Kidney epithelial cell (primary cell): ENCODE measurements around the gene PATJ. TPM values are rescaled to one million over a fixed set of nuclear protein-coding genes. Genes with fewer than 3 reads are reported as not detected.
"Not testable (repeated sequence)": the region's sequence is repeated elsewhere in the genome, so short reads cannot be mapped to it uniquely, and the experiment has no call there.

Source experiments
- DNase-seq: peaks from one replicate; pipeline ENCODE4 v3.0.0-alpha.2; 2010; ENCODE audit warnings: low read depth
- H3K27me3 ChIP-seq: 2 replicates; pipeline ENCODE4 v1.6.0; 2011; ENCODE audit warnings: low read length; ENCODE audit not compliant: control insufficient read depth, insufficient read depth
- H3K36me3 ChIP-seq: 2 replicates; pipeline ENCODE4 v1.5.1; 2011; ENCODE audit warnings: low read length; ENCODE audit not compliant: control insufficient read depth, insufficient read depth
- H3K4me3 ChIP-seq: 2 replicates; pipeline ENCODE4 v1.5.1; 2011; ENCODE audit warnings: low read depth, mild to moderate bottlenecking, control low read depth, low read length
- total RNA-seq: library from RNA; depleted of rRNA; stranded (reverse); fragments of >200 nt; gene quantifications from 2 replicates; pipeline ENCODE4 v1.2.3, GENCODE V29; 2015
- TF ChIP-seq, protein P1 (sequence below): IDR thresholded peaks from 2 replicates; pipeline ENCODE4 v1.5.1; 2011; ENCODE audit warnings: mild to moderate bottlenecking, moderate library complexity, low read length, control low read depth, inconsistent platforms; ENCODE audit not compliant: insufficient read depth, poor library complexity, severe bottlenecking

The PATJ gene
- total RNA-seq, 1 donor from 2014 or later, result 27.1 TPM

DNA sequence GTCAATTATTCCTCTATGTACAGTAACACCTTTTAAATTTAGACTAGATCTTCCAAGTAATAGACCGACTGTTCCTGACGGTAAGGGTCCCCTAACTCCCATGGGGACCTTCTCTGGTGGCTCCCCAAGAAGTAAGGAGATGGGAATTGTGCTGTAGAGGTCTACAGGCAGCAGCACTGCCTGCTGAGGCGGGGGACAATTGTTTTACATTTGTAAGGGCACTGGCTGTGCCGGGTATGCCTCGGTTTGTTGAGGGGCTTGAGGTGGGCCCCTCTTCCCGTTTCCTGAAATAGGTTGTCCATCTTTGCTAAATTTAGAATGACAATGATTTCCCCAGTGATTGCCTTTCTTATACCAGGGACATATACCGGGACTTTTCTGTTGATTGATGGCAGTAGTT is 439.3 kb downstream of the PATJ start:
- Histone ChIP-seq H3K4me3 (no peak overlapping the region), H3K27me3 (no peaks in the 10 kb centered on the region), H3K36me3 (no peaks in the 10 kb centered on the region)
- DNase-seq, result no peak
- TF ChIP-seq, protein P1, sequence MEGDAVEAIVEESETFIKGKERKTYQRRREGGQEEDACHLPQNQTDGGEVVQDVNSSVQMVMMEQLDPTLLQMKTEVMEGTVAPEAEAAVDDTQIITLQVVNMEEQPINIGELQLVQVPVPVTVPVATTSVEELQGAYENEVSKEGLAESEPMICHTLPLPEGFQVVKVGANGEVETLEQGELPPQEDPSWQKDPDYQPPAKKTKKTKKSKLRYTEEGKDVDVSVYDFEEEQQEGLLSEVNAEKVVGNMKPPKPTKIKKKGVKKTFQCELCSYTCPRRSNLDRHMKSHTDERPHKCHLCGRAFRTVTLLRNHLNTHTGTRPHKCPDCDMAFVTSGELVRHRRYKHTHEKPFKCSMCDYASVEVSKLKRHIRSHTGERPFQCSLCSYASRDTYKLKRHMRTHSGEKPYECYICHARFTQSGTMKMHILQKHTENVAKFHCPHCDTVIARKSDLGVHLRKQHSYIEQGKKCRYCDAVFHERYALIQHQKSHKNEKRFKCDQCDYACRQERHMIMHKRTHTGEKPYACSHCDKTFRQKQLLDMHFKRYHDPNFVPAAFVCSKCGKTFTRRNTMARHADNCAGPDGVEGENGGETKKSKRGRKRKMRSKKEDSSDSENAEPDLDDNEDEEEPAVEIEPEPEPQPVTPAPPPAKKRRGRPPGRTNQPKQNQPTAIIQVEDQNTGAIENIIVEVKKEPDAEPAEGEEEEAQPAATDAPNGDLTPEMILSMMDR, result no peak

- H3K4me3 ChIP-seq, DNase-seq, H3K27me3 ChIP-seq, H3K36me3 ChIP-seq: not testable (repeated sequence)
Measured at GRCh38 chr1:62182157-62182556, 439.9 kb downstream of the PATJ start.

- not testable (repeated sequence) for H3K36me3 ChIP-seq, H3K27me3 ChIP-seq, DNase-seq, H3K4me3 ChIP-seq
Measured at GRCh38 chr1:62183164-62184020, 441.1 kb downstream of the PATJ start.

GRCh38 chr1:62184336-62184735 is 442.1 kb downstream of the PATJ start:
- DNase-seq, result no peak
- H3K36me3 ChIP-seq, result no peaks in the 10 kb centered on the region
- H3K4me3 ChIP-seq, result no peak overlapping the region
- no peaks in the 10 kb centered on the region for H3K27me3 ChIP-seq
- TF ChIP-seq, protein P1, result no peak

- not testable (repeated sequence) for H3K36me3 ChIP-seq, H3K4me3 ChIP-seq
Measured at GRCh38 chr1:62185233-62185632, 443.0 kb downstream of the PATJ start.

GRCh38 chr1:62185677-62186076 is 443.4 kb downstream of the PATJ start:
- no peaks in the 10 kb centered on the region for H3K27me3 ChIP-seq
- TF ChIP-seq, protein P1, result no peak
- H3K36me3 ChIP-seq, result no peaks in the 10 kb centered on the region
- H3K4me3 ChIP-seq, result no peak overlapping the region
- no peak for DNase-seq

More at GRCh38 chr1:62185233-62185632, 443.0 kb downstream of the PATJ start:
- DNase-seq, H3K27me3 ChIP-seq: not testable (repeated sequence)

DNA sequence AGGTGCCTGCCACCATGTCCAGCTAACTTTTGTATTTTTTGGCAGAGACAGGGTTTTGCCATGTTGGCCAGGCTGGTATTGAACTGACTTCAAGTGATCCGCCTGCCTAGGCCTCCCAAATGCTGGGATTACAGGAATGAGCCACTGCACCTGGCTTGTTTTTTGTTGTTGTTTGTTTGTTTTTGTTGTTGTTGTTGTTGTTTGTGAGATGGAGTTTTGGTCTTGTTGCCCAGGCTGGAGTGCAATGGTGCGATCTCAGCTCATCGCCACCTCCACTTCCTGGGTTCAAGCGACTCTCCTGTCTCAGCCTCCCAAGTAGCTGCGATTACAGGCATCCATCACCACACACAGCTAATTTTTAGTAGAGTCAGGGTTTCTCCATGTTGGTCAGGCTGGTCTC is 445.3 kb downstream of the PATJ start:
- DNase-seq, result no peak
- Histone ChIP-seq H3K27me3 (no peaks in the 10 kb centered on the region), H3K36me3 (no peaks in the 10 kb centered on the region), H3K4me3 (no peak overlapping the region)
- TF ChIP-seq, protein P1, result no peak
